ENCODE data around the gene KLLN. TPM values are rescaled to one million over a fixed set of nuclear protein-coding genes. Genes with fewer than 3 reads are reported as not detected.

The KLLN gene
- total and polyA plus RNA-seq, 9 of the 15 experiments (the other 6 are each of a cell fraction or from before 2014, with no cell fraction given): 0.07 to 0.40 (median 0.25) TPM

- TF ChIP-seq IRF1 (CRISPR knock-in tag; IDR thresholded peaks at IDR 0.05; ENCODE audit: borderline replicate concordance) (no peak), MITF (IDR thresholded peaks at IDR 0.05) (no peak), POLR2G (IDR thresholded peaks at IDR 0.05; ENCODE audit: low read depth, low read length) (peak; percentile 89), ZNF778 (CRISPR knock-in tag; IDR thresholded peaks at IDR 0.05) (no peak), ZSCAN29 (IDR thresholded peaks at IDR 0.05) (no peak), CBX5 (IDR thresholded peaks at IDR 0.05; ENCODE audit: borderline replicate concordance, low read depth) (no peak), GATA2 (CRISPR knock-in tag; IDR thresholded peaks at IDR 0.05) (no peak), ZNF696 (CRISPR knock-in tag; conservative IDR thresholded peaks at IDR 0.05) (no peak), ZNF699 (CRISPR knock-in tag; IDR thresholded peaks at IDR 0.05; ENCODE audit: insufficient replicate concordance) (no peak), PHF20 (IDR thresholded peaks at IDR 0.05; ENCODE audit: partially characterized antibody) (no peak)
- TF ChIP-seq, protein P1, sequence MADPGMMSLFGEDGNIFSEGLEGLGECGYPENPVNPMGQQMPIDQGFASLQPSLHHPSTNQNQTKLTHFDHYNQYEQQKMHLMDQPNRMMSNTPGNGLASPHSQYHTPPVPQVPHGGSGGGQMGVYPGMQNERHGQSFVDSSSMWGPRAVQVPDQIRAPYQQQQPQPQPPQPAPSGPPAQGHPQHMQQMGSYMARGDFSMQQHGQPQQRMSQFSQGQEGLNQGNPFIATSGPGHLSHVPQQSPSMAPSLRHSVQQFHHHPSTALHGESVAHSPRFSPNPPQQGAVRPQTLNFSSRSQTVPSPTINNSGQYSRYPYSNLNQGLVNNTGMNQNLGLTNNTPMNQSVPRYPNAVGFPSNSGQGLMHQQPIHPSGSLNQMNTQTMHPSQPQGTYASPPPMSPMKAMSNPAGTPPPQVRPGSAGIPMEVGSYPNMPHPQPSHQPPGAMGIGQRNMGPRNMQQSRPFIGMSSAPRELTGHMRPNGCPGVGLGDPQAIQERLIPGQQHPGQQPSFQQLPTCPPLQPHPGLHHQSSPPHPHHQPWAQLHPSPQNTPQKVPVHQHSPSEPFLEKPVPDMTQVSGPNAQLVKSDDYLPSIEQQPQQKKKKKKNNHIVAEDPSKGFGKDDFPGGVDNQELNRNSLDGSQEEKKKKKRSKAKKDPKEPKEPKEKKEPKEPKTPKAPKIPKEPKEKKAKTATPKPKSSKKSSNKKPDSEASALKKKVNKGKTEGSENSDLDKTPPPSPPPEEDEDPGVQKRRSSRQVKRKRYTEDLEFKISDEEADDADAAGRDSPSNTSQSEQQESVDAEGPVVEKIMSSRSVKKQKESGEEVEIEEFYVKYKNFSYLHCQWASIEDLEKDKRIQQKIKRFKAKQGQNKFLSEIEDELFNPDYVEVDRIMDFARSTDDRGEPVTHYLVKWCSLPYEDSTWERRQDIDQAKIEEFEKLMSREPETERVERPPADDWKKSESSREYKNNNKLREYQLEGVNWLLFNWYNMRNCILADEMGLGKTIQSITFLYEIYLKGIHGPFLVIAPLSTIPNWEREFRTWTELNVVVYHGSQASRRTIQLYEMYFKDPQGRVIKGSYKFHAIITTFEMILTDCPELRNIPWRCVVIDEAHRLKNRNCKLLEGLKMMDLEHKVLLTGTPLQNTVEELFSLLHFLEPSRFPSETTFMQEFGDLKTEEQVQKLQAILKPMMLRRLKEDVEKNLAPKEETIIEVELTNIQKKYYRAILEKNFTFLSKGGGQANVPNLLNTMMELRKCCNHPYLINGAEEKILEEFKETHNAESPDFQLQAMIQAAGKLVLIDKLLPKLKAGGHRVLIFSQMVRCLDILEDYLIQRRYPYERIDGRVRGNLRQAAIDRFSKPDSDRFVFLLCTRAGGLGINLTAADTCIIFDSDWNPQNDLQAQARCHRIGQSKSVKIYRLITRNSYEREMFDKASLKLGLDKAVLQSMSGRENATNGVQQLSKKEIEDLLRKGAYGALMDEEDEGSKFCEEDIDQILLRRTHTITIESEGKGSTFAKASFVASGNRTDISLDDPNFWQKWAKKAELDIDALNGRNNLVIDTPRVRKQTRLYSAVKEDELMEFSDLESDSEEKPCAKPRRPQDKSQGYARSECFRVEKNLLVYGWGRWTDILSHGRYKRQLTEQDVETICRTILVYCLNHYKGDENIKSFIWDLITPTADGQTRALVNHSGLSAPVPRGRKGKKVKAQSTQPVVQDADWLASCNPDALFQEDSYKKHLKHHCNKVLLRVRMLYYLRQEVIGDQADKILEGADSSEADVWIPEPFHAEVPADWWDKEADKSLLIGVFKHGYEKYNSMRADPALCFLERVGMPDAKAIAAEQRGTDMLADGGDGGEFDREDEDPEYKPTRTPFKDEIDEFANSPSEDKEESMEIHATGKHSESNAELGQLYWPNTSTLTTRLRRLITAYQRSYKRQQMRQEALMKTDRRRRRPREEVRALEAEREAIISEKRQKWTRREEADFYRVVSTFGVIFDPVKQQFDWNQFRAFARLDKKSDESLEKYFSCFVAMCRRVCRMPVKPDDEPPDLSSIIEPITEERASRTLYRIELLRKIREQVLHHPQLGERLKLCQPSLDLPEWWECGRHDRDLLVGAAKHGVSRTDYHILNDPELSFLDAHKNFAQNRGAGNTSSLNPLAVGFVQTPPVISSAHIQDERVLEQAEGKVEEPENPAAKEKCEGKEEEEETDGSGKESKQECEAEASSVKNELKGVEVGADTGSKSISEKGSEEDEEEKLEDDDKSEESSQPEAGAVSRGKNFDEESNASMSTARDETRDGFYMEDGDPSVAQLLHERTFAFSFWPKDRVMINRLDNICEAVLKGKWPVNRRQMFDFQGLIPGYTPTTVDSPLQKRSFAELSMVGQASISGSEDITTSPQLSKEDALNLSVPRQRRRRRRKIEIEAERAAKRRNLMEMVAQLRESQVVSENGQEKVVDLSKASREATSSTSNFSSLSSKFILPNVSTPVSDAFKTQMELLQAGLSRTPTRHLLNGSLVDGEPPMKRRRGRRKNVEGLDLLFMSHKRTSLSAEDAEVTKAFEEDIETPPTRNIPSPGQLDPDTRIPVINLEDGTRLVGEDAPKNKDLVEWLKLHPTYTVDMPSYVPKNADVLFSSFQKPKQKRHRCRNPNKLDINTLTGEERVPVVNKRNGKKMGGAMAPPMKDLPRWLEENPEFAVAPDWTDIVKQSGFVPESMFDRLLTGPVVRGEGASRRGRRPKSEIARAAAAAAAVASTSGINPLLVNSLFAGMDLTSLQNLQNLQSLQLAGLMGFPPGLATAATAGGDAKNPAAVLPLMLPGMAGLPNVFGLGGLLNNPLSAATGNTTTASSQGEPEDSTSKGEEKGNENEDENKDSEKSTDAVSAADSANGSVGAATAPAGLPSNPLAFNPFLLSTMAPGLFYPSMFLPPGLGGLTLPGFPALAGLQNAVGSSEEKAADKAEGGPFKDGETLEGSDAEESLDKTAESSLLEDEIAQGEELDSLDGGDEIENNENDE (IDR thresholded peaks at IDR 0.05; ENCODE audit: low read depth, low read length): no peak
- TF ChIP-seq, protein P2, sequence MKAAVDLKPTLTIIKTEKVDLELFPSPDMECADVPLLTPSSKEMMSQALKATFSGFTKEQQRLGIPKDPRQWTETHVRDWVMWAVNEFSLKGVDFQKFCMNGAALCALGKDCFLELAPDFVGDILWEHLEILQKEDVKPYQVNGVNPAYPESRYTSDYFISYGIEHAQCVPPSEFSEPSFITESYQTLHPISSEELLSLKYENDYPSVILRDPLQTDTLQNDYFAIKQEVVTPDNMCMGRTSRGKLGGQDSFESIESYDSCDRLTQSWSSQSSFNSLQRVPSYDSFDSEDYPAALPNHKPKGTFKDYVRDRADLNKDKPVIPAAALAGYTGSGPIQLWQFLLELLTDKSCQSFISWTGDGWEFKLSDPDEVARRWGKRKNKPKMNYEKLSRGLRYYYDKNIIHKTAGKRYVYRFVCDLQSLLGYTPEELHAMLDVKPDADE (conservative IDR thresholded peaks at IDR 0.05; ENCODE audit: control insufficient read depth, low read depth, low read length): peak; percentile 36; the same call in 1 of the 2 replicates
Observed at GRCh38 chr10:87817609-87818504, 45.5 kb downstream of the KLLN start, which contains the start of gene ATAD1 (continued).
